Epithelial cell of prostate (primary cell): Measurements from ENCODE around the gene TRIM14.
"Not testable (repeated sequence)": the region's sequence is repeated elsewhere in the genome, so short reads cannot be mapped to it uniquely, and the experiment has no call there.

Source experiments
- DNase-seq: peaks from one replicate; pipeline ENCODE4 v3.0.0-alpha.2; 2011; ENCODE audit warnings: low read depth, low spot score
- H3K27ac ChIP-seq: fragments of 450-650 bp; 2 replicates; pipeline ENCODE4 v1.5.1; 2017; ENCODE audit warnings: mild to moderate bottlenecking

Gene TRIM14

GRCh38 chr9:98117984-98118639 lies 910 bp downstream of the TRIM14 start:
- DNase-seq: no peak
- H3K27ac ChIP-seq: peak overlapping the region; percentile 53

GRCh38 chr9:98117097-98117496 lies 1.9 kb downstream of the TRIM14 start:
- not testable (repeated sequence) for DNase-seq, H3K27ac ChIP-seq

GRCh38 chr9:98109052-98109451 lies 10.0 kb downstream of the TRIM14 start:
- no peak for DNase-seq
- H3K27ac ChIP-seq: no peak overlapping the region

GRCh38 chr9:98108531-98109031 lies 10.4 kb downstream of the TRIM14 start:
- DNase-seq: no peak
- H3K27ac ChIP-seq: no peak overlapping the region

GRCh38 chr9:98107926-98108325 lies 11.1 kb downstream of the TRIM14 start:
- no peak for DNase-seq
- H3K27ac ChIP-seq: no peak overlapping the region

- H3K27ac ChIP-seq: no peak overlapping the region
These were observed 14.0 kb downstream of the TRIM14 start for GRCh38 chr9:98105006-98105405.

GRCh38 chr9:98104445-98104881 lies 14.6 kb downstream of the TRIM14 start:
- H3K27ac ChIP-seq: no peak overlapping the region

More at GRCh38 chr9:98105006-98105405, 14.0 kb downstream of the TRIM14 start:
- no peak for DNase-seq

GRCh38 chr9:98101868-98102273 lies 17.2 kb downstream of the TRIM14 start:
- DNase-seq: no peak

More at GRCh38 chr9:98104445-98104881, 14.6 kb downstream of the TRIM14 start:
- DNase-seq: no peak

GRCh38 chr9:98101416-98101815 lies 17.6 kb downstream of the TRIM14 start:
- DNase-seq: no peak
- no peak overlapping the region for H3K27ac ChIP-seq

More at GRCh38 chr9:98101868-98102273, 17.2 kb downstream of the TRIM14 start:
- no peak overlapping the region for H3K27ac ChIP-seq

GRCh38 chr9:98100456-98100855 lies 18.6 kb downstream of the TRIM14 start:
- no peak for DNase-seq
- H3K27ac ChIP-seq: peak overlapping the region; percentile 34

- peak overlapping the region; percentile 34 for H3K27ac ChIP-seq
- DNase-seq: peak; percentile 46
These were observed 19.1 kb downstream of the TRIM14 start for GRCh38 chr9:98099898-98100297.

GRCh38 chr9:98099346-98099745 lies 19.7 kb downstream of the TRIM14 start:
- peak overlapping the region; percentile 34 for H3K27ac ChIP-seq
- DNase-seq: peak; percentile 27

- peak; percentile 31 for DNase-seq
- no peak overlapping the region for H3K27ac ChIP-seq
These were observed 21.2 kb downstream of the TRIM14 start for GRCh38 chr9:98097836-98098235.

GRCh38 chr9:98096091-98096490 lies 22.9 kb downstream of the TRIM14 start:
- H3K27ac ChIP-seq: no peak overlapping the region
- DNase-seq: no peak

GRCh38 chr9:98095401-98095800 lies 23.6 kb downstream of the TRIM14 start:
- no peak for DNase-seq

GRCh38 chr9:98094851-98095250 lies 24.2 kb downstream of the TRIM14 start:
- no peak overlapping the region for H3K27ac ChIP-seq
- no peak for DNase-seq

More at GRCh38 chr9:98095401-98095800, 23.6 kb downstream of the TRIM14 start:
- no peak overlapping the region for H3K27ac ChIP-seq

GRCh38 chr9:98094316-98094715 lies 24.7 kb downstream of the TRIM14 start:
- DNase-seq: no peak
- no peak overlapping the region for H3K27ac ChIP-seq

- H3K27ac ChIP-seq: no peak overlapping the region
- DNase-seq: no peak
These were observed 26.4 kb downstream of the TRIM14 start for GRCh38 chr9:98092613-98092931.

- H3K27ac ChIP-seq: no peak overlapping the region
These were observed 27.0 kb downstream of the TRIM14 start for GRCh38 chr9:98091735-98092612.

GRCh38 chr9:98090674-98091073 lies 28.3 kb downstream of the TRIM14 start:
- H3K27ac ChIP-seq, DNase-seq: not testable (repeated sequence)

More at GRCh38 chr9:98091735-98092612, 27.0 kb downstream of the TRIM14 start:
- DNase-seq: no peak
